Measurements from ENCODE around the gene TFDP2.
"Not testable (repeated sequence)": the region's sequence is repeated elsewhere in the genome, so short reads cannot be mapped to it uniquely, and the experiment has no call there.

Gene TFDP2

GRCh38 chr3:141925677-141926076 is 223.7 kb downstream of the TFDP2 start:
- DNase-seq (ENCODE audit: low spot score), result peak; percentile 10

GRCh38 chr3:141921316-141921715 is 228.0 kb downstream of the TFDP2 start:
- peak; percentile 12 for DNase-seq (ENCODE audit: low spot score)

GRCh38 chr3:141920701-141921100 is 228.6 kb downstream of the TFDP2 start:
- peak; percentile 18 for DNase-seq (ENCODE audit: low spot score)

GRCh38 chr3:141915766-141916165 is 233.6 kb downstream of the TFDP2 start:
- no peak for DNase-seq (ENCODE audit: low spot score)

GRCh38 chr3:141915016-141915415 is 234.3 kb downstream of the TFDP2 start:
- no peak for DNase-seq (ENCODE audit: low spot score)

- no peak for DNase-seq (ENCODE audit: low spot score)
These were observed 235.0 kb downstream of the TFDP2 start for GRCh38 chr3:141914311-141914710.

- DNase-seq (ENCODE audit: low spot score), result no peak
These were observed 236.1 kb downstream of the TFDP2 start for GRCh38 chr3:141913150-141913811.

- not testable (repeated sequence) for DNase-seq (ENCODE audit: low spot score)
These were observed 239.4 kb downstream of the TFDP2 start for GRCh38 chr3:141909986-141910385.

- DNase-seq (ENCODE audit: low spot score), result no peak
These were observed 239.9 kb downstream of the TFDP2 start for GRCh38 chr3:141909408-141909807.

- DNase-seq (ENCODE audit: low spot score), result no peak
These were observed 244.2 kb downstream of the TFDP2 start for GRCh38 chr3:141905129-141905528.

GRCh38 chr3:141904203-141904602 is 245.1 kb downstream of the TFDP2 start:
- DNase-seq (ENCODE audit: low spot score), result no peak

GRCh38 chr3:141901914-141902313 is 247.4 kb downstream of the TFDP2 start:
- DNase-seq (ENCODE audit: low spot score), result no peak

- no peak for DNase-seq (ENCODE audit: low spot score)
These were observed 249.0 kb downstream of the TFDP2 start for GRCh38 chr3:141900343-141900742.

- no peak for DNase-seq (ENCODE audit: low spot score)
These were observed 250.4 kb downstream of the TFDP2 start for GRCh38 chr3:141898908-141899307.

GRCh38 chr3:141895731-141896130 is 253.6 kb downstream of the TFDP2 start:
- no peak for DNase-seq (ENCODE audit: low spot score)

- DNase-seq (ENCODE audit: low spot score), result no peak
These were observed 254.7 kb downstream of the TFDP2 start for GRCh38 chr3:141894524-141895176.
